ENCODE data around the gene CCDC85C. TPM values are rescaled to one million over a fixed set of nuclear protein-coding genes. Genes with fewer than 3 reads are reported as not detected.

Gene CCDC85C
- total and polyA plus RNA-seq, 10 donors = 1.6 to 12.4 (median 8.1) TPM

DNA sequence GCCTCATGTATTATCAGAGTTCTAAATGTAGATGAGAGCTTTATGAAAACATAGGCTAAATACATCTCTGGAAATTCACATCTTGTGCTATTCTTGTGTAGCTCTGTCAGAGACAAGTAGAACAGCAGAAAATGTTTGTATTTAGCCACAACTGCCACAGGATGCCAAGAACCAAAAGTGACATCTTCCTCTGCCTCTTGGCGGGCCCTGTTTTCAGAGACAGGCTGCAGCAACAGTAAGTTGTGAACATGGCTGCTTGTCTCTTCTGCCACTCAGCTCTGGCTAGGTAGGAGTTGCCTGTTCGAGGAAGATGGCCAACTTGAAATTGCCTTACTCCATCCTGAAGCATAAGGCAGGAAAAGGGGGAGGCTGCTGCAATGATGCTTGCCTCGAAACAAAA is 153.7 kb downstream of the CCDC85C start:
- 85 to 92% (median 88%) methylated on average over 3 of the region's 3 CpGs for WGBS, 5 donors
- Histone ChIP-seq H3K36me3 (peaks cover 0 to 100% (median 63%) of the 10 kb centered on the region in 6 donors), H3K4me1 (no peaks in the 10 kb centered on the region), H3K9me3 (no peaks in the 10 kb centered on the region), H3K4me3 (no peak overlapping the region), H3K27ac (no peak overlapping the region), H3K27me3 (replicated peaks in 1 of 7) (no peaks in the 10 kb centered on the region)
- intact Hi-C loops (cut with DNase I; ENCODE audit: low total_unique reads) = no loop called here
- DNase-seq = no peak
- TF ChIP-seq POLR2AphosphoS5 (IDR thresholded peaks at IDR 0.05) = no peak

Small RNA genes within 50 kb of the gene (small RNA-seq; reads per million reads assigned to genes)
- 0 reads per million in 4 donors for gene RF00019

Other genes with a start within 250 kb of the CCDC85C start
- gene SETD3, start 123.3 kb downstream of the CCDC85C start, total RNA-seq = 10 to 100 TPM; 47.9 to 84.4 (median 64.6) TPM
- 10 to 100 TPM; 18.1 to 28.4 (median 19.1) TPM for gene SETD3, start 123.3 kb downstream of the CCDC85C start, polyA plus RNA-seq
- gene CCNK, start 122.8 kb downstream of the CCDC85C start, total RNA-seq = 10 to 100 TPM; 38.3 to 58.3 (median 50.3) TPM
- 10 to 100 TPM; 11.8 to 15.5 (median 12.8) TPM for gene CCNK, start 122.8 kb downstream of the CCDC85C start, polyA plus RNA-seq
- gene HHIPL1, start 40.9 kb upstream of the CCDC85C start, total RNA-seq = 1 to 10 TPM; 1.8 to 4.2 (median 2.8) TPM
- gene HHIPL1, start 40.9 kb upstream of the CCDC85C start, polyA plus RNA-seq = under 1 TPM; 0.43 to 0.67 (median 0.64) TPM
- under 1 TPM; 0.16 to 0.85 (median 0.40) TPM for gene CYP46A1, start 80.1 kb upstream of the CCDC85C start, total RNA-seq
- gene CYP46A1, start 80.1 kb upstream of the CCDC85C start, polyA plus RNA-seq = under 1 TPM; 0.11 to 0.38 (median 0.13) TPM
- gene EML1, start 189.2 kb upstream of the CCDC85C start, total RNA-seq = 10 to 100 TPM in 2 of 7 donors, 1 to 10 TPM in 5; 4.6 to 15.5 (median 6.9) TPM
- 1 to 10 TPM; 1.8 to 2.2 (median 2.2) TPM for gene EML1, start 189.2 kb upstream of the CCDC85C start, polyA plus RNA-seq

Data from spleen (tissue), 11 donors.